ENCODE data around the gene CDC27.

The CDC27 gene

DNA sequence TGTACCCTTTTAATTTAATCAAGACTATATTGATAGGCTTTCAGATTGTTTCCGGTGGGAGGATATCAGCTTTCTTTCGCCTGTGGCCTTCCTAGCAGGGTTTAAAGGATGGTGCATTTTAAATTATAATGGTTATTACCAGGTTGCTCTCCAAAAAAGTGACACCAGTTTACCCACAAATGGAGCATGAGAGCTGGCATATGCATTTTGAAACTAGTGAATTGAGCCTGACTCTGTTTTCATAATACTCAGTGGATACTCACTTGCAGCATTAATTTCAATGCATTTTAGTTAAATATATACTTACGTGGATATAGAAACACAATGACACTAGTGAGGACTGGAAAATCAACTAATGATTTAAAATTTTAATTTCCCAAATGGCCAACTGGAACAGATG, 25.8 kb upstream of the CDC27 start:
- TF ChIP-seq FOXM1 (IDR thresholded peaks at IDR 0.05; ENCODE audit: borderline replicate concordance, low read depth): no peak
- TF ChIP-seq CREB1 (IDR thresholded peaks at IDR 0.05; ENCODE audit: low read depth): no peak
- TF ChIP-seq EP300 (IDR thresholded peaks at IDR 0.05; ENCODE audit: borderline replicate concordance): no peak
- TF ChIP-seq YY1 (IDR thresholded peaks at IDR 0.05; ENCODE audit: low read depth): no peak
- TF ChIP-seq TEAD4 (IDR thresholded peaks at IDR 0.05): no peak
- TF ChIP-seq EGR1 (IDR thresholded peaks at IDR 0.05): no peak
- TF ChIP-seq TAF1 (IDR thresholded peaks at IDR 0.05; ENCODE audit: low read depth): no peak
- TF ChIP-seq, protein P1, sequence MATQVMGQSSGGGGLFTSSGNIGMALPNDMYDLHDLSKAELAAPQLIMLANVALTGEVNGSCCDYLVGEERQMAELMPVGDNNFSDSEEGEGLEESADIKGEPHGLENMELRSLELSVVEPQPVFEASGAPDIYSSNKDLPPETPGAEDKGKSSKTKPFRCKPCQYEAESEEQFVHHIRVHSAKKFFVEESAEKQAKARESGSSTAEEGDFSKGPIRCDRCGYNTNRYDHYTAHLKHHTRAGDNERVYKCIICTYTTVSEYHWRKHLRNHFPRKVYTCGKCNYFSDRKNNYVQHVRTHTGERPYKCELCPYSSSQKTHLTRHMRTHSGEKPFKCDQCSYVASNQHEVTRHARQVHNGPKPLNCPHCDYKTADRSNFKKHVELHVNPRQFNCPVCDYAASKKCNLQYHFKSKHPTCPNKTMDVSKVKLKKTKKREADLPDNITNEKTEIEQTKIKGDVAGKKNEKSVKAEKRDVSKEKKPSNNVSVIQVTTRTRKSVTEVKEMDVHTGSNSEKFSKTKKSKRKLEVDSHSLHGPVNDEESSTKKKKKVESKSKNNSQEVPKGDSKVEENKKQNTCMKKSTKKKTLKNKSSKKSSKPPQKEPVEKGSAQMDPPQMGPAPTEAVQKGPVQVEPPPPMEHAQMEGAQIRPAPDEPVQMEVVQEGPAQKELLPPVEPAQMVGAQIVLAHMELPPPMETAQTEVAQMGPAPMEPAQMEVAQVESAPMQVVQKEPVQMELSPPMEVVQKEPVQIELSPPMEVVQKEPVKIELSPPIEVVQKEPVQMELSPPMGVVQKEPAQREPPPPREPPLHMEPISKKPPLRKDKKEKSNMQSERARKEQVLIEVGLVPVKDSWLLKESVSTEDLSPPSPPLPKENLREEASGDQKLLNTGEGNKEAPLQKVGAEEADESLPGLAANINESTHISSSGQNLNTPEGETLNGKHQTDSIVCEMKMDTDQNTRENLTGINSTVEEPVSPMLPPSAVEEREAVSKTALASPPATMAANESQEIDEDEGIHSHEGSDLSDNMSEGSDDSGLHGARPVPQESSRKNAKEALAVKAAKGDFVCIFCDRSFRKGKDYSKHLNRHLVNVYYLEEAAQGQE (IDR thresholded peaks at IDR 0.05; ENCODE audit: low read depth): no peak
- TF ChIP-seq, protein P2, sequence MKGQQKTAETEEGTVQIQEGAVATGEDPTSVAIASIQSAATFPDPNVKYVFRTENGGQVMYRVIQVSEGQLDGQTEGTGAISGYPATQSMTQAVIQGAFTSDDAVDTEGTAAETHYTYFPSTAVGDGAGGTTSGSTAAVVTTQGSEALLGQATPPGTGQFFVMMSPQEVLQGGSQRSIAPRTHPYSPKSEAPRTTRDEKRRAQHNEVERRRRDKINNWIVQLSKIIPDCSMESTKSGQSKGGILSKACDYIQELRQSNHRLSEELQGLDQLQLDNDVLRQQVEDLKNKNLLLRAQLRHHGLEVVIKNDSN (IDR thresholded peaks at IDR 0.05): no peak
- TF ChIP-seq CEBPB (IDR thresholded peaks at IDR 0.05): no peak
- TF ChIP-seq, protein P3, sequence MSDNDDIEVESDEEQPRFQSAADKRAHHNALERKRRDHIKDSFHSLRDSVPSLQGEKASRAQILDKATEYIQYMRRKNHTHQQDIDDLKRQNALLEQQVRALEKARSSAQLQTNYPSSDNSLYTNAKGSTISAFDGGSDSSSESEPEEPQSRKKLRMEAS (IDR thresholded peaks at IDR 0.05): no peak
- no peak for TF ChIP-seq TCF12 (IDR thresholded peaks at IDR 0.05; ENCODE audit: low read depth)
- no peak for TF ChIP-seq ZBTB7A (IDR thresholded peaks at IDR 0.05; ENCODE audit: low read depth)
- no peak for TF ChIP-seq RAD21 (IDR thresholded peaks at IDR 0.05; ENCODE audit: low read depth)
- no peak for TF ChIP-seq NFIC (IDR thresholded peaks at IDR 0.05)

DNA sequence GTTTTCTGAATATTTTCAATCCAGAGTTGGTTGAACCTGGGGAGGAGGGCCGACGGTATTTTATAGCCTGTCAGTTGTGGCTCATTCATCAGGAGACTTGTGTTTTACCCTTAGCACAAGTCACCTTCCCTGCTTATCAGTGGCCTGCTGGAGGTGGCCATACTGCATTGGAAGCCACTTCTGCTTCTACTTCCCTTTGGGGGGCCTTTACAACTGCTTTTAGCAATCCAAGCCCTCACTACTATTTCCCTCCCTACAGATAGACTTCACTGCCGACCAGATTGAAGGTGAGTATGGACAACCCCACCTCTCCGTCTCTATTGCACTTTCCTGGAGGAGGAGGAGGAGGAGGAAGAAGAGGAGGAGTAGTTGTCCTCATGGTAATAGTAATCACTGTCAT, 24.4 kb upstream of the CDC27 start:
- TF ChIP-seq EGR1 (IDR thresholded peaks at IDR 0.05) (no peak), TCF12 (IDR thresholded peaks at IDR 0.05; ENCODE audit: low read depth) (no peak), TEAD4 (IDR thresholded peaks at IDR 0.05) (no peak), ZBTB7A (IDR thresholded peaks at IDR 0.05; ENCODE audit: low read depth) (no peak), NFIC (IDR thresholded peaks at IDR 0.05) (no peak)
- TF ChIP-seq, protein P3 (IDR thresholded peaks at IDR 0.05): no peak
- TF ChIP-seq, protein P1 (IDR thresholded peaks at IDR 0.05; ENCODE audit: low read depth): no peak

- no peak for TF ChIP-seq YY1 (IDR thresholded peaks at IDR 0.05; ENCODE audit: low read depth)
- no peak for TF ChIP-seq ZBTB7A (IDR thresholded peaks at IDR 0.05; ENCODE audit: low read depth)
- TF ChIP-seq EP300 (IDR thresholded peaks at IDR 0.05; ENCODE audit: borderline replicate concordance): no peak
- no peak for TF ChIP-seq TCF12 (IDR thresholded peaks at IDR 0.05; ENCODE audit: low read depth)
- TF ChIP-seq, protein P3 (IDR thresholded peaks at IDR 0.05): no peak
- no peak for TF ChIP-seq TEAD4 (IDR thresholded peaks at IDR 0.05)
- TF ChIP-seq EGR1 (IDR thresholded peaks at IDR 0.05): no peak
- no peak for TF ChIP-seq TAF1 (IDR thresholded peaks at IDR 0.05; ENCODE audit: low read depth)
- no peak for TF ChIP-seq RAD21 (IDR thresholded peaks at IDR 0.05; ENCODE audit: low read depth)
- TF ChIP-seq, protein P2 (IDR thresholded peaks at IDR 0.05): no peak
- TF ChIP-seq, protein P1 (IDR thresholded peaks at IDR 0.05; ENCODE audit: low read depth): no peak
- no peak for TF ChIP-seq CEBPB (IDR thresholded peaks at IDR 0.05)
Measured at GRCh38 chr17:47212458-47212857, 23.4 kb upstream of the CDC27 start.

- TF ChIP-seq NFIC (IDR thresholded peaks at IDR 0.05): no peak
- no peak for TF ChIP-seq CEBPB (IDR thresholded peaks at IDR 0.05)
- TF ChIP-seq, protein P3 (IDR thresholded peaks at IDR 0.05): no peak
- TF ChIP-seq TCF12 (IDR thresholded peaks at IDR 0.05; ENCODE audit: low read depth): no peak
- TF ChIP-seq CREB1 (IDR thresholded peaks at IDR 0.05; ENCODE audit: low read depth): no peak
- TF ChIP-seq TAF1 (IDR thresholded peaks at IDR 0.05; ENCODE audit: low read depth): no peak
- TF ChIP-seq, protein P2 (IDR thresholded peaks at IDR 0.05): no peak
- TF ChIP-seq, protein P1 (IDR thresholded peaks at IDR 0.05; ENCODE audit: low read depth): no peak
- no peak for TF ChIP-seq YY1 (IDR thresholded peaks at IDR 0.05; ENCODE audit: low read depth)
- TF ChIP-seq TEAD4 (IDR thresholded peaks at IDR 0.05): no peak
Measured at GRCh38 chr17:47210779-47211178, 21.7 kb upstream of the CDC27 start.

Data from Ishikawa (cell line).